PC-9 (cell line): ENCODE results near the gene OR6F1.

Experiments used
- CTCF ChIP-seq: fragments of 200-600 bp; sonication (generic); conservative IDR thresholded peaks from 2 replicates; pipeline ENCODE4 v1.6.1; 2017; ENCODE audit warnings: mixed run types, antibody characterized with exemption, mild to moderate bottlenecking, moderate library complexity
- EZH2 ChIP-seq: fragments of 200-600 bp; sonication (generic); IDR thresholded peaks from 2 replicates; pipeline ENCODE4 v1.8.0; 2017; ENCODE audit warnings: antibody characterized with exemption, low read depth

DNA sequence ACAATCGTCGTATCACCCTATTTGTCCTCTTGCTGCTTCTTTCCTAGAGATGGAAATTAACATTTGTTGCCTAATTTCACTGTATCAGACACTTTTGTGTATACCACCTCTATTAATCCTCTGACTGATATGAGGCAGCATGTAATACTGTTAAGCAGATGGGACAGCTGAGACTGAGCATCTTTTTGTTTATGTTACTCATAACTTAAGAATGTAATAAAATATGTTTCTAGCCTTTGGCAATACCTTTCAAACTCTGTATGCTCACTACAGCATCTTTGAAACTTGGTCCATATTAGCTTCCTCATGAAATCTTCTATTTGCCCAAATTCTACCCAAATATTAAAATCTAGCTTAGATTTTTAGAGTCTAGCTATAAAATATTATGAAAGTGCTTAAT lies 24.3 kb upstream of the OR6F1 start:
- no peak for TF ChIP-seq CTCF
- TF ChIP-seq EZH2, result no peak
